ENCODE results near the gene ZNF649. TPM values are rescaled to one million over a fixed set of nuclear protein-coding genes. Genes with fewer than 3 reads are reported as not detected.

The ZNF649 gene
- 1 to 10 TPM; 4.2 to 6.0 (median 4.9) TPM for total RNA-seq
- polyA plus RNA-seq: 1 to 10 TPM; 2.9 to 6.0 (median 3.6) TPM
- long read RNA-seq, donor 1, transcript ZNF649-201 (5 exons, 3,197 nt): major isoform, 7 of 9 reads
- long read RNA-seq, donor 1, partial matches to known transcripts: 0 of 9 reads
- long read RNA-seq, donor 1, other reads (novel, unspliced or antisense): 2 of 9 reads
- long read RNA-seq, donor 2, transcript ZNF649-201 (5 exons, 3,197 nt): major isoform, 5 of 6 reads
- long read RNA-seq, donor 2, partial matches to known transcripts: 0 of 6 reads
- long read RNA-seq, donor 2, other reads (novel, unspliced or antisense): 1 of 6 reads

DNA sequence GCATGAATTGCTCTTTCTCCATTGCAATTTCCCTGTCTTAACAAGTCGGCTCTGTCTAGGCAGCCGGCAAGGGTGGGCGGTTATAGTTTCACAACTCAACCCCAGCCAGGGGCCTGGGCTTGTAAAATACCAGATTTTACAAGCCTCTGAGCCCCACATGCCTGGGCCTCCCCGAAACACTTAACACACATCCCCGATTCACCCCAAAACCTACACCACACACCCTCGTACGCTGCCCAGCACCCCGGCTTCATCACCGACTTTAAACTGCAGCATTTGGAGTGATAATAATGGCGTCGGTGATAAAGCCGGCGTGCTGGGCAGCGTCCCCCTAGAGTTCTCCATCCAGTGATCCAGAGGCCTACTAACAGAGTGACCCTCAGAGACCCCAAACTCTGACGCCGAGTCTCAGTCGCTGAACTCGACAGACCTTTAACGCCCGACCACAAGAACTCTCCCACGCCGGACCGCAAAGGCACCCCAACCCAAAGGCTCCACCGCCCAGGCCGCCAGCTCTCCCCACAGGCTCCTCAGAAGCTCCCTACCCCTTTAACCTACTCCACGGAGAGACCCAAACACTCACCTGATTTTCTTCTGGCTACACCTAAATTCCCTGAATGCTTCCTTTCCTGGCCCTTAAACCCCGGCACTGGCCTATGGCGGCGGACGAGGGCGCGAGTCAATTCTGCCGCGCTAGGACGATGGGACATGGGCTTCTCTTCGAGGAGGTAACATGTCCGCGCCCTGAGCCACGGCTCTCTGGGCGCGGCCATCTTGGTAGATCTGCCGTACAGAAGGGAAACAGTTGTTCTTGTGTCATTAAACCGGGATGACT lies at the start of gene ZNF649:
Gene ZNF649 (minus strand): TSS at position 687 of the 835 bp plus-strand sequence. CDS start 4,910 bp downstream, outside the sequence.
- H3K4me3 ChIP-seq: peak within 1 kb of the TSS; percentile 73
- peak; percentile 98 to 100 (median 100) for ATAC-seq
- peaks cover 46% of the 10 kb centered on the region for H3K9me3 ChIP-seq
- intact Hi-C loops (cut with DNase I): loop anchor here in 1 of 2 donors (2.0 to 10.0 kb wide), 2 partner anchors 22 to 80 kb away; partner anchors contain the start of genes ZNF350 and ZNF613
- no peak for TF ChIP-seq CTCF (IDR thresholded peaks at IDR 0.05)
- H3K36me3 ChIP-seq (ENCODE audit: insufficient read depth in 1 of 2, low read depth in 1 of 2): peaks cover 2 to 4% of the 10 kb centered on the region in 2 donors
- peak; percentile 87 to 91 for DNase-seq
- WGBS, 3 donors: 0% methylated on average over 43 of the region's 43 CpGs
- peak within 1 kb of the TSS; percentile 71 for H3K27ac ChIP-seq
- H3K4me1 ChIP-seq: peaks cover 5% of the 10 kb centered on the region
- peaks cover 0 to 6% (median 0%) of the 10 kb centered on the region in 3 donors for H3K27me3 ChIP-seq (ENCODE audit: insufficient read depth in 3 of 3, low read length in 2 of 3)

GRCh38 chr19:51948975-51949374 lies 44.2 kb upstream of the ZNF649 start:
- ATAC-seq (no peak), DNase-seq (no peak)
- H3K9me3 ChIP-seq: peaks cover 76% of the 10 kb centered on the region
- intact Hi-C loops (cut with DNase I): no loop called here
- H3K27ac ChIP-seq: no peak overlapping the region
- no peak overlapping the region for H3K4me3 ChIP-seq
- no peaks in the 10 kb centered on the region for H3K4me1 ChIP-seq
- H3K27me3 ChIP-seq (ENCODE audit: insufficient read depth in 3 of 3, low read length in 2 of 3): peaks cover 0 to 2% (median 0%) of the 10 kb centered on the region in 3 donors
- no peak for TF ChIP-seq CTCF (IDR thresholded peaks at IDR 0.05)
- WGBS, 3 donors: 9 to 11% (median 10%) methylated on average over 25 of the region's 25 CpGs
- peaks cover 16 to 18% of the 10 kb centered on the region in 2 donors for H3K36me3 ChIP-seq (ENCODE audit: insufficient read depth in 1 of 2, low read depth in 1 of 2)

DNA sequence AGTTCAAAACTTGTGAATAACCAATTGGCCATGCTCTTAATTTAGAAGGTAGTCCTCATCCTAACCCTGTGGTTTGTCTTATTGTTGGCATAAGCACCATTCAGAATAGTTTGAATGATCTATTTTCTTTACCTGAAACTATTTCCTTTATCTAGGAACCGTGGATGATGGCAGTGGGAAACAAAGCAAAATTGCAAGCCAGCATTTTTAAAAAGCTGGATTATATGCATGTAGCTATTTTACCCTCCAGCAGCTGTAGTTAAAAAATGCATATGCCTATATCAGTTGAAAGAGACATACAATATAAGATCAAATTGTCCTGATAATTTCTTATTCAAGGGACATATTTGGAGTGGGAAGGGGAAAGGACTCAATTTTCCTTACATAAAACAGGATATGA lies 41.8 kb upstream of the ZNF649 start:
- H3K4me1 ChIP-seq: no peaks in the 10 kb centered on the region
- ATAC-seq (no peak), DNase-seq (no peak)
- peaks cover 94% of the 10 kb centered on the region for H3K9me3 ChIP-seq
- H3K36me3 ChIP-seq (ENCODE audit: insufficient read depth in 1 of 2, low read depth in 1 of 2): peaks cover 30 to 42% of the 10 kb centered on the region in 2 donors
- no peak for TF ChIP-seq CTCF (IDR thresholded peaks at IDR 0.05)
- H3K27me3 ChIP-seq (ENCODE audit: insufficient read depth in 3 of 3, low read length in 2 of 3): peaks cover 0 to 2% (median 0%) of the 10 kb centered on the region in 3 donors
- no peak overlapping the region for H3K27ac ChIP-seq
- intact Hi-C loops (cut with DNase I): no loop called here
- WGBS, 3 donors: 92 to 96% (median 95%) methylated on average over 1 of the region's 1 CpG
- no peak overlapping the region for H3K4me3 ChIP-seq

DNA sequence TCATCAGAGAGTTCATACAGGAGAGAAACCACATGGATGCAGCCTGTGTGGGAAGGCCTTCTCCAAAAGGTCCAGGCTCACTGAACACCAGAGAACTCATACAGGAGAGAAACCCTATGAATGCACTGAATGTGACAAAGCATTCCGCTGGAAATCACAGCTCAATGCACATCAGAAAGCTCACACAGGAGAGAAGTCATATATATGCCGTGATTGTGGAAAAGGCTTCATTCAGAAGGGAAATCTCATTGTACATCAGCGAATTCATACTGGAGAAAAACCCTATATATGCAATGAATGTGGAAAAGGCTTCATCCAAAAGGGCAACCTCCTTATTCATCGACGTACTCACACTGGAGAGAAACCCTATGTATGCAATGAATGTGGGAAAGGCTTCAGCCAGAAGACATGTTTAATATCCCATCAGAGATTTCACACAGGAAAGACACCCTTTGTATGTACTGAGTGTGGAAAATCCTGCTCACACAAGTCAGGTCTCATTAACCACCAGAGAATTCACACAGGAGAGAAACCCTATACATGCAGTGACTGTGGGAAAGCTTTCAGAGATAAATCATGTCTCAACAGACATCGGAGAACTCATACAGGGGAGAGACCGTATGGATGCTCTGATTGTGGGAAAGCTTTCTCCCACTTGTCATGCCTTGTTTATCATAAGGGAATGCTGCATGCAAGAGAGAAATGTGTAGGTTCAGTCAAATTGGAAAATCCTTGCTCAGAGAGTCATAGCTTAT lies 40.2 kb upstream of the ZNF649 start:
- WGBS, 3 donors: 92 to 94% (median 93%) methylated on average over 7 of the region's 7 CpGs
- Histone ChIP-seq H3K4me3 (no peak overlapping the region), H3K36me3 (ENCODE audit: insufficient read depth in 1 of 2, low read depth in 1 of 2) (peaks cover 43 to 58% of the 10 kb centered on the region in 2 donors), H3K27ac (no peak overlapping the region), H3K27me3 (ENCODE audit: insufficient read depth in 3 of 3, low read length in 2 of 3) (peaks cover 0 to 2% (median 0%) of the 10 kb centered on the region in 3 donors), H3K4me1 (no peaks in the 10 kb centered on the region), H3K9me3 (peaks cover 96% of the 10 kb centered on the region)
- ATAC-seq (no peak), DNase-seq (no peak)
- TF ChIP-seq CTCF (IDR thresholded peaks at IDR 0.05): no peak
- intact Hi-C loops (cut with DNase I): no loop called here
